ENCODE data around the gene ARHGEF26. TPM values are rescaled to one million over a fixed set of nuclear protein-coding genes. Genes with fewer than 3 reads are reported as not detected.

The ARHGEF26 gene
- 0.12 and 1.9 TPM in 2 replicates for total RNA-seq (ENCODE audit: low replicate concordance)

GRCh38 chr3:154120961-154121700 is at the start of gene ARHGEF26:
Gene ARHGEF26 (plus strand): TSS chr3:154121390. CDS start chr3:154121993, 603 bp downstream.

Other genes with a start within 250 kb of the ARHGEF26 start
- 15.2 and 31.6 TPM in 2 replicates for gene DHX36, start 203.1 kb downstream of the ARHGEF26 start, total RNA-seq (ENCODE audit: low replicate concordance)